Neural cell (in vitro differentiated cells): ENCODE measurements around the gene PPP4R3A.

Experiments
- EZH2 ChIP-seq: fragments of 200-600, 300-800 bp; shearing (Covaris generic), sonication (generic); IDR thresholded peaks from 2 replicates; pipeline ENCODE4 v1.6.1; 2014; ENCODE audit warnings: antibody characterized with exemption, low read length, borderline replicate concordance, mild to moderate bottlenecking; ENCODE audit not compliant: insufficient read depth, poor library complexity, severe bottlenecking
- RAD21 ChIP-seq: fragments of 450-650 bp; conservative IDR thresholded peaks from 2 replicates; pipeline ENCODE4 v1.6.1; 2014; ENCODE audit warnings: antibody characterized with exemption, mild to moderate bottlenecking, moderate library complexity
- TF ChIP-seq, protein P1 (sequence below): IDR thresholded peaks from 2 replicates; pipeline ENCODE4 v1.6.1; 2012; ENCODE audit warnings: borderline replicate concordance
- TF ChIP-seq, protein P2 (sequence below): fragments of 450-650 bp; IDR thresholded peaks from 2 replicates; pipeline ENCODE4 v1.5.1; 2014; ENCODE audit warnings: antibody characterized with exemption, mild to moderate bottlenecking, moderate library complexity; ENCODE audit not compliant: poor library complexity, severe bottlenecking

DNA sequence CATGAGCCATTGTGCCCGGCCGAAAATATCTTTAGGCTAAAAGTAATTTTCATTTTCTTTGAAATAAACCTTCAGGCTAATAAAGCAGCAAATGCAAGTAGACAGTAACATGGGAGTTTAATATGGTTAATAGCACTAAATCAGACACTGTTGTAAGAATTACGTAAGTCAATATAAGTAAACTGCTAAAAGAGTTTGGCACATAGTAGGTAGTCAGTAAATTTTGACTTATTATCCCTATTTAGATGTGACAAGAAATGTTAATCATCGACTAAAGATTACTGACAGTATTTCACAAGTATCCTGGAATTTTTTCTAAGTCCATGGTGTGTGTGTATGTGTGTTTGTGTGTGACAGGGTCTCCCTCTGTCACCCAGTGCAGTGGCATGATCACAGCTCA lies 3.9 kb downstream of the PPP4R3A start:
- TF ChIP-seq, protein P1, sequence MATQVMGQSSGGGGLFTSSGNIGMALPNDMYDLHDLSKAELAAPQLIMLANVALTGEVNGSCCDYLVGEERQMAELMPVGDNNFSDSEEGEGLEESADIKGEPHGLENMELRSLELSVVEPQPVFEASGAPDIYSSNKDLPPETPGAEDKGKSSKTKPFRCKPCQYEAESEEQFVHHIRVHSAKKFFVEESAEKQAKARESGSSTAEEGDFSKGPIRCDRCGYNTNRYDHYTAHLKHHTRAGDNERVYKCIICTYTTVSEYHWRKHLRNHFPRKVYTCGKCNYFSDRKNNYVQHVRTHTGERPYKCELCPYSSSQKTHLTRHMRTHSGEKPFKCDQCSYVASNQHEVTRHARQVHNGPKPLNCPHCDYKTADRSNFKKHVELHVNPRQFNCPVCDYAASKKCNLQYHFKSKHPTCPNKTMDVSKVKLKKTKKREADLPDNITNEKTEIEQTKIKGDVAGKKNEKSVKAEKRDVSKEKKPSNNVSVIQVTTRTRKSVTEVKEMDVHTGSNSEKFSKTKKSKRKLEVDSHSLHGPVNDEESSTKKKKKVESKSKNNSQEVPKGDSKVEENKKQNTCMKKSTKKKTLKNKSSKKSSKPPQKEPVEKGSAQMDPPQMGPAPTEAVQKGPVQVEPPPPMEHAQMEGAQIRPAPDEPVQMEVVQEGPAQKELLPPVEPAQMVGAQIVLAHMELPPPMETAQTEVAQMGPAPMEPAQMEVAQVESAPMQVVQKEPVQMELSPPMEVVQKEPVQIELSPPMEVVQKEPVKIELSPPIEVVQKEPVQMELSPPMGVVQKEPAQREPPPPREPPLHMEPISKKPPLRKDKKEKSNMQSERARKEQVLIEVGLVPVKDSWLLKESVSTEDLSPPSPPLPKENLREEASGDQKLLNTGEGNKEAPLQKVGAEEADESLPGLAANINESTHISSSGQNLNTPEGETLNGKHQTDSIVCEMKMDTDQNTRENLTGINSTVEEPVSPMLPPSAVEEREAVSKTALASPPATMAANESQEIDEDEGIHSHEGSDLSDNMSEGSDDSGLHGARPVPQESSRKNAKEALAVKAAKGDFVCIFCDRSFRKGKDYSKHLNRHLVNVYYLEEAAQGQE: no peak
- TF ChIP-seq, protein P2, sequence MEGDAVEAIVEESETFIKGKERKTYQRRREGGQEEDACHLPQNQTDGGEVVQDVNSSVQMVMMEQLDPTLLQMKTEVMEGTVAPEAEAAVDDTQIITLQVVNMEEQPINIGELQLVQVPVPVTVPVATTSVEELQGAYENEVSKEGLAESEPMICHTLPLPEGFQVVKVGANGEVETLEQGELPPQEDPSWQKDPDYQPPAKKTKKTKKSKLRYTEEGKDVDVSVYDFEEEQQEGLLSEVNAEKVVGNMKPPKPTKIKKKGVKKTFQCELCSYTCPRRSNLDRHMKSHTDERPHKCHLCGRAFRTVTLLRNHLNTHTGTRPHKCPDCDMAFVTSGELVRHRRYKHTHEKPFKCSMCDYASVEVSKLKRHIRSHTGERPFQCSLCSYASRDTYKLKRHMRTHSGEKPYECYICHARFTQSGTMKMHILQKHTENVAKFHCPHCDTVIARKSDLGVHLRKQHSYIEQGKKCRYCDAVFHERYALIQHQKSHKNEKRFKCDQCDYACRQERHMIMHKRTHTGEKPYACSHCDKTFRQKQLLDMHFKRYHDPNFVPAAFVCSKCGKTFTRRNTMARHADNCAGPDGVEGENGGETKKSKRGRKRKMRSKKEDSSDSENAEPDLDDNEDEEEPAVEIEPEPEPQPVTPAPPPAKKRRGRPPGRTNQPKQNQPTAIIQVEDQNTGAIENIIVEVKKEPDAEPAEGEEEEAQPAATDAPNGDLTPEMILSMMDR: no peak
- TF ChIP-seq EZH2: no peak
- no peak for TF ChIP-seq RAD21
